Bronchial epithelial cell (primary cell): ENCODE measurements around the gene NSUN2. TPM values are rescaled to one million over a fixed set of nuclear protein-coding genes. Genes with fewer than 3 reads are reported as not detected.

ENCODE experiments used
- DNase-seq: peaks from one replicate; pipeline ENCODE4 v3.0.0-alpha.2; 2010; ENCODE audit warnings: low read depth
- FAIRE-seq: peaks from 2 replicates; lab custom pipeline; 2011; peaks lifted over from hg19 to GRCh38; lab: Jason Lieb, UNC
- H3K27me3 ChIP-seq: 2 replicates; pipeline ENCODE4 v1.5.1; 2011; ENCODE audit warnings: low read length; ENCODE audit not compliant: control insufficient read depth, insufficient read depth
- H3K36me3 ChIP-seq: 2 replicates; pipeline ENCODE4 v1.5.1; 2011; ENCODE audit warnings: low read length; ENCODE audit not compliant: control insufficient read depth, insufficient read depth
- H3K4me3 ChIP-seq: 2 replicates; pipeline ENCODE4 v1.5.1; 2011; ENCODE audit warnings: mild to moderate bottlenecking, low read depth, low read length, control low read depth
- CTCF ChIP-seq: IDR thresholded peaks from 2 replicates; pipeline ENCODE4 v1.5.1; 2011; ENCODE audit warnings: mild to moderate bottlenecking, moderate library complexity, low read length, control low read depth, inconsistent platforms; ENCODE audit not compliant: insufficient read depth, severe bottlenecking
- total RNA-seq: library from RNA; depleted of rRNA; stranded (reverse); fragments of >200 nt; gene quantifications from 2 replicates; pipeline ENCODE4 v1.2.1, GENCODE V29; 2014

Gene NSUN2
- total RNA-seq, 1 donor from 2014 or later: 78.5 TPM

- TF ChIP-seq CTCF: no peak
- Histone ChIP-seq H3K27me3 (no peaks in the 10 kb centered on the region), H3K4me3 (no peak overlapping the region), H3K36me3 (peaks cover 24% of the 10 kb centered on the region)
- no peak for FAIRE-seq
- DNase-seq: no peak
Measured at GRCh38 chr5:6601816-6602215, 31.0 kb downstream of the NSUN2 start.

- H3K4me3 ChIP-seq: no peak overlapping the region
- H3K36me3 ChIP-seq: peaks cover 22% of the 10 kb centered on the region
- FAIRE-seq (no peak), DNase-seq (no peak)
- no peaks in the 10 kb centered on the region for H3K27me3 ChIP-seq
- TF ChIP-seq CTCF: no peak
Measured at GRCh38 chr5:6601271-6601670, 31.6 kb downstream of the NSUN2 start.

GRCh38 chr5:6599739-6600138 lies 33.1 kb downstream of the NSUN2 start:
- Histone ChIP-seq H3K27me3 (no peaks in the 10 kb centered on the region), H3K4me3 (no peak overlapping the region), H3K36me3 (peaks cover 16% of the 10 kb centered on the region)
- no peak for DNase-seq
- no peak for TF ChIP-seq CTCF
- FAIRE-seq: no peak

GRCh38 chr5:6598351-6598900 lies 34.4 kb downstream of the NSUN2 start:
- peaks cover 11% of the 10 kb centered on the region for H3K36me3 ChIP-seq
- no peak overlapping the region for H3K4me3 ChIP-seq
- TF ChIP-seq CTCF: no peak
- no peak for DNase-seq
- FAIRE-seq: no peak
- H3K27me3 ChIP-seq: no peaks in the 10 kb centered on the region

GRCh38 chr5:6597557-6597956 lies 35.3 kb downstream of the NSUN2 start:
- H3K27me3 ChIP-seq: no peaks in the 10 kb centered on the region
- H3K36me3 ChIP-seq: peaks cover 11% of the 10 kb centered on the region
- FAIRE-seq (no peak), DNase-seq (no peak)
- no peak for TF ChIP-seq CTCF
- H3K4me3 ChIP-seq: no peak overlapping the region

GRCh38 chr5:6596388-6596787 lies 36.5 kb downstream of the NSUN2 start:
- Histone ChIP-seq H3K27me3 (no peaks in the 10 kb centered on the region), H3K4me3 (no peak overlapping the region), H3K36me3 (peaks cover 7% of the 10 kb centered on the region)
- no peak for TF ChIP-seq CTCF
- no peak for FAIRE-seq
- no peak for DNase-seq
